Epidermal melanocyte (primary cell): Measurements from ENCODE around the gene HYAL2.

Source experiments
- DNase-seq: peaks from one replicate; pipeline ENCODE4 v3.0.0; 2011; ENCODE audit warnings: low spot score; ENCODE audit not compliant: insufficient read length

HYAL2 gene

GRCh38 chr3:50350527-50351322 is 28.2 kb upstream of the HYAL2 start, which contains the start of the genes CYB561D2 and NPRL2:
Gene CYB561D2, plus strand, starts transcription at chr3:50350862. Its CDS starts 572 bp downstream, at chr3:50351434.
Gene NPRL2, minus strand, starts transcription at chr3:50350775. Its CDS starts 123 bp downstream, at chr3:50350652.
- peak; percentile 99 for DNase-seq

- no peak for DNase-seq
Observed at GRCh38 chr3:50350213-50350526, 27.6 kb upstream of the HYAL2 start.

GRCh38 chr3:50347187-50347813 is 24.8 kb upstream of the HYAL2 start:
- peak; percentile 72 for DNase-seq

- peak; percentile 81 for DNase-seq
Observed at GRCh38 chr3:50345586-50346234, 23.2 kb upstream of the HYAL2 start, which contains the start of gene ZMYND10. Gene ZMYND10, minus strand, starts transcription at chr3:50345732. Its CDS starts 153 bp downstream, at chr3:50345579.

GRCh38 chr3:50345008-50345407 is 22.5 kb upstream of the HYAL2 start:
- DNase-seq = no peak

- no peak for DNase-seq
Observed at GRCh38 chr3:50342813-50343633, 20.5 kb upstream of the HYAL2 start.

- no peak for DNase-seq
Observed at GRCh38 chr3:50341996-50342650, 19.6 kb upstream of the HYAL2 start.

GRCh38 chr3:50341537-50341936 is 19.0 kb upstream of the HYAL2 start:
- DNase-seq = no peak

GRCh38 chr3:50340448-50341329 is 18.1 kb upstream of the HYAL2 start, which contains the start of gene RASSF1:
Gene RASSF1, minus strand, starts transcription at chr3:50340836. Its CDS starts 31 bp downstream, at chr3:50340805.
- DNase-seq = no peak

- no peak for DNase-seq
Observed at GRCh38 chr3:50340147-50340447, 17.6 kb upstream of the HYAL2 start.

- DNase-seq = no peak
Observed at GRCh38 chr3:50339485-50340146, 17.1 kb upstream of the HYAL2 start.

- no peak for DNase-seq
Observed at GRCh38 chr3:50338965-50339364, 16.4 kb upstream of the HYAL2 start.

- peak; percentile 99 for DNase-seq
Observed at GRCh38 chr3:50337175-50337861, 14.8 kb upstream of the HYAL2 start.

GRCh38 chr3:50336452-50337174 is 14.1 kb upstream of the HYAL2 start:
- DNase-seq = no peak

- DNase-seq = no peak
Observed at GRCh38 chr3:50334339-50335075, 12.0 kb upstream of the HYAL2 start.

GRCh38 chr3:50333744-50334328 is 11.3 kb upstream of the HYAL2 start:
- no peak for DNase-seq

GRCh38 chr3:50331364-50331907 is 8.9 kb upstream of the HYAL2 start:
- DNase-seq = no peak
